Measurements from ENCODE around the gene RDH5. TPM values are rescaled to one million over a fixed set of nuclear protein-coding genes. Genes with fewer than 3 reads are reported as not detected.

The RDH5 gene
- total RNA-seq, 1 experiment from 2014 or later: 6.2 TPM

DNA sequence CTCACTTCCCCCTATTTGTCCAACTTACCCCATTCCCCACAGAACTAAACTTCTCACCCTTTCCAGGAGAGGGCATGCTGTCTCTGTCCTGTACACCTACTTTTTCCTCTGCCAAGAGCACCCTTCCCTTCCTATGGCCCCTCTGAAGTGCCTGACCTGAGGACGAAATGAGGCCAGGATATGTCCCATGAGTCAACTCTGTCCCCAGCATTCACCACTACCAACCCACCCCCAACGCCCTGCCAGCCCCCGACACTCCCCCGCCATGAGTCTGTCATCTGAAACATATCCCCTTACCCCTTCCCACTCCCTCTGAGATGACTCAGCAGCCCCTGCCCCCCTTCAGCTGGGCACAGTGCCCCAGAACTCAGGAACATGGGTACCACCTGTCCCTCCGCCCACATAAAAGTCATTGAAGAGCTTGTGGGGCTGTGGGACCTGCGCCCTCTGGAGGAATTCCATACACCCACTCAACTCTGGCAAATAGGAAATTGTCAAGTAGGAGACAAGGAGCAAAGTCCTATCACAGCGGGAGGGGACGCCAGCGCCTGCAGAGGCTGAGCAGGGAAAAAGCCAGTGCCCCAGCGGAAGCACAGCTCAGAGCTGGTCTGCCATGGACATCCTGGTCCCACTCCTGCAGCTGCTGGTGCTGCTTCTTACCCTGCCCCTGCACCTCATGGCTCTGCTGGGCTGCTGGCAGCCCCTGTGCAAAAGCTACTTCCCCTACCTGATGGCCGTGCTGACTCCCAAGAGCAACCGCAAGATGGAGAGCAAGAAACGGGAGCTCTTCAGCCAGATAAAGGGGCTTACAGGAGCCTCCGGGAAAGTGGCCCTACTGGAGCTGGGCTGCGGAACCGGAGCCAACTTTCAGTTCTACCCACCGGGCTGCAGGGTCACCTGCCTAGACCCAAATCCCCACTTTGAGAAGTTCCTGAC lies 38.8 kb upstream of the RDH5 start:
- Histone ChIP-seq H3K27me3 (ENCODE audit: insufficient read depth, low read length) (no peaks in the 10 kb centered on the region), H3K27ac (ENCODE audit: low read depth, low read length) (peak overlapping the region; percentile 77), H3K4me1 (ENCODE audit: control insufficient read depth in 1 of 2, insufficient read depth in 2 of 2, low read length in 2 of 2) (peaks cover 9 to 27% of the 10 kb centered on the region in 2 experiments), H3K9me2 (ENCODE audit: insufficient read depth) (no peaks in the 10 kb centered on the region), H3K4me2 (ENCODE audit: low read length) (peak overlapping the region; percentile 93), H3K4me3 (replicated peaks in 1 of 2; ENCODE audit: low read depth in 1 of 2, low read length in 2 of 2) (peak overlapping the region; percentile 77 to 78), H3K36me3 (ENCODE audit: control insufficient read depth in 1 of 2, insufficient read depth in 2 of 2, low read length in 2 of 2) (no peaks in the 10 kb centered on the region), H3K79me2 (ENCODE audit: insufficient read depth, low read length) (0 out of 2 replicates have a peak, but pooled peaks cover 5% of the 10 kb centered on the region), H3K9ac (ENCODE audit: low read length) (peak overlapping the region; percentile 72), H2AFZ (ENCODE audit: low read depth, low read length, poor library complexity, severe bottlenecking) (peak overlapping the region; percentile 90), H3K9me3 (ENCODE audit: control insufficient read depth in 1 of 2, insufficient read depth in 1 of 2, low read depth in 1 of 2, low read length in 2 of 2) (no peaks in the 10 kb centered on the region), H4K20me1 (ENCODE audit: insufficient read depth) (no peaks in the 10 kb centered on the region)
- intact Hi-C loops (cut with micrococcal nuclease): loop anchor here (1.0 kb wide), 4 partner anchors 35 to 56 kb away; partner anchors contain the start of gene BLOC1S1
- RAD21 ChIA-PET (ENCODE audit: low non-redundant PET in 1 of 2, low total read pairs in 2 of 2, uncharacterized antibody in 2 of 2, unreplicated experiment in 2 of 2): interaction anchor here (0.8 to 1.3 kb wide), 6 partner anchors 35 to 57 kb away, joined by 3 to 10 read pairs (median 4); no protein-coding TSS in a partner anchor
- DNase-seq (ENCODE audit: low read depth, low spot score): peak; percentile 87
- ATAC-seq: peak; percentile 87
- TSS peak; percentile 56 for BruUV-seq (replicated peaks)
- CTCF ChIA-PET: interaction anchor here (0.6 to 3.1 kb wide), 17 partner anchors 8 to 1443 kb away, joined by 3 to 21 read pairs (median 7); partner anchors contain the start of genes BLOC1S1, CD63, RAB5B and RDH5
- POLR2A ChIA-PET: interaction anchor here (0.6 to 1.4 kb wide), 6 partner anchors 12 to 622 kb away, joined by 3 to 5 read pairs (median 4); partner anchors contain the start of gene CD63
- TF ChIP-seq, protein P1, sequence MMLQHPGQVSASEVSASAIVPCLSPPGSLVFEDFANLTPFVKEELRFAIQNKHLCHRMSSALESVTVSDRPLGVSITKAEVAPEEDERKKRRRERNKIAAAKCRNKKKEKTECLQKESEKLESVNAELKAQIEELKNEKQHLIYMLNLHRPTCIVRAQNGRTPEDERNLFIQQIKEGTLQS (IDR thresholded peaks at IDR 0.05): no peak
- TF ChIP-seq, protein P2, sequence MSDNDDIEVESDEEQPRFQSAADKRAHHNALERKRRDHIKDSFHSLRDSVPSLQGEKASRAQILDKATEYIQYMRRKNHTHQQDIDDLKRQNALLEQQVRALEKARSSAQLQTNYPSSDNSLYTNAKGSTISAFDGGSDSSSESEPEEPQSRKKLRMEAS (IDR thresholded peaks at IDR 0.05): peak; percentile 50; the same call in 1 of the 2 replicates
- TF ChIP-seq POLR2AphosphoS5 (IDR thresholded peaks at IDR 0.05; ENCODE audit: low read depth, low read length) (peak; percentile 73), FOSL1 (IDR thresholded peaks at IDR 0.05; ENCODE audit: low read depth) (peak; percentile 32; the same call in 1 of the 2 replicates), ZNF274 (IDR thresholded peaks at IDR 0.05; ENCODE audit: low read depth, low read length) (no peak), JUND (IDR thresholded peaks at IDR 0.05) (no peak), RAD21 (IDR thresholded peaks at IDR 0.05; ENCODE audit: low read depth) (peak; percentile 62), ELF1 (IDR thresholded peaks at IDR 0.05; ENCODE audit: borderline replicate concordance, low read depth) (no peak), ZFX (IDR thresholded peaks at IDR 0.05) (no peak), SP1 (IDR thresholded peaks at IDR 0.05; ENCODE audit: low read depth) (peak; percentile 59), POLR2A (IDR thresholded peaks at IDR 0.05; ENCODE audit: borderline replicate concordance, extremely low read depth, insufficient read depth, insufficient read length) (peak; percentile 23), SIN3A (IDR thresholded peaks at IDR 0.05; ENCODE audit: low read depth) (peak; percentile 69), EGR1 (IDR thresholded peaks at IDR 0.05; ENCODE audit: low read depth) (peak; percentile 99), YY1 (IDR thresholded peaks at IDR 0.05; ENCODE audit: extremely low read depth, insufficient replicate concordance, low read depth, low read length) (peak; percentile 41), SRF (IDR thresholded peaks at IDR 0.05; ENCODE audit: low read depth) (no peak), EZH2 (IDR thresholded peaks at IDR 0.05) (no peak)
- TF ChIP-seq, protein P3, sequence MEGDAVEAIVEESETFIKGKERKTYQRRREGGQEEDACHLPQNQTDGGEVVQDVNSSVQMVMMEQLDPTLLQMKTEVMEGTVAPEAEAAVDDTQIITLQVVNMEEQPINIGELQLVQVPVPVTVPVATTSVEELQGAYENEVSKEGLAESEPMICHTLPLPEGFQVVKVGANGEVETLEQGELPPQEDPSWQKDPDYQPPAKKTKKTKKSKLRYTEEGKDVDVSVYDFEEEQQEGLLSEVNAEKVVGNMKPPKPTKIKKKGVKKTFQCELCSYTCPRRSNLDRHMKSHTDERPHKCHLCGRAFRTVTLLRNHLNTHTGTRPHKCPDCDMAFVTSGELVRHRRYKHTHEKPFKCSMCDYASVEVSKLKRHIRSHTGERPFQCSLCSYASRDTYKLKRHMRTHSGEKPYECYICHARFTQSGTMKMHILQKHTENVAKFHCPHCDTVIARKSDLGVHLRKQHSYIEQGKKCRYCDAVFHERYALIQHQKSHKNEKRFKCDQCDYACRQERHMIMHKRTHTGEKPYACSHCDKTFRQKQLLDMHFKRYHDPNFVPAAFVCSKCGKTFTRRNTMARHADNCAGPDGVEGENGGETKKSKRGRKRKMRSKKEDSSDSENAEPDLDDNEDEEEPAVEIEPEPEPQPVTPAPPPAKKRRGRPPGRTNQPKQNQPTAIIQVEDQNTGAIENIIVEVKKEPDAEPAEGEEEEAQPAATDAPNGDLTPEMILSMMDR (IDR thresholded peaks at IDR 0.05 in 2 of 3, conservative IDR thresholded peaks at IDR 0.05 in 1 of 3; ENCODE audit: borderline replicate concordance in 1 of 3, insufficient read depth in 1 of 3, low read depth in 2 of 3, low read length in 2 of 3): peak; percentile 59 to 74 (median 62)
- TF ChIP-seq, protein P4, sequence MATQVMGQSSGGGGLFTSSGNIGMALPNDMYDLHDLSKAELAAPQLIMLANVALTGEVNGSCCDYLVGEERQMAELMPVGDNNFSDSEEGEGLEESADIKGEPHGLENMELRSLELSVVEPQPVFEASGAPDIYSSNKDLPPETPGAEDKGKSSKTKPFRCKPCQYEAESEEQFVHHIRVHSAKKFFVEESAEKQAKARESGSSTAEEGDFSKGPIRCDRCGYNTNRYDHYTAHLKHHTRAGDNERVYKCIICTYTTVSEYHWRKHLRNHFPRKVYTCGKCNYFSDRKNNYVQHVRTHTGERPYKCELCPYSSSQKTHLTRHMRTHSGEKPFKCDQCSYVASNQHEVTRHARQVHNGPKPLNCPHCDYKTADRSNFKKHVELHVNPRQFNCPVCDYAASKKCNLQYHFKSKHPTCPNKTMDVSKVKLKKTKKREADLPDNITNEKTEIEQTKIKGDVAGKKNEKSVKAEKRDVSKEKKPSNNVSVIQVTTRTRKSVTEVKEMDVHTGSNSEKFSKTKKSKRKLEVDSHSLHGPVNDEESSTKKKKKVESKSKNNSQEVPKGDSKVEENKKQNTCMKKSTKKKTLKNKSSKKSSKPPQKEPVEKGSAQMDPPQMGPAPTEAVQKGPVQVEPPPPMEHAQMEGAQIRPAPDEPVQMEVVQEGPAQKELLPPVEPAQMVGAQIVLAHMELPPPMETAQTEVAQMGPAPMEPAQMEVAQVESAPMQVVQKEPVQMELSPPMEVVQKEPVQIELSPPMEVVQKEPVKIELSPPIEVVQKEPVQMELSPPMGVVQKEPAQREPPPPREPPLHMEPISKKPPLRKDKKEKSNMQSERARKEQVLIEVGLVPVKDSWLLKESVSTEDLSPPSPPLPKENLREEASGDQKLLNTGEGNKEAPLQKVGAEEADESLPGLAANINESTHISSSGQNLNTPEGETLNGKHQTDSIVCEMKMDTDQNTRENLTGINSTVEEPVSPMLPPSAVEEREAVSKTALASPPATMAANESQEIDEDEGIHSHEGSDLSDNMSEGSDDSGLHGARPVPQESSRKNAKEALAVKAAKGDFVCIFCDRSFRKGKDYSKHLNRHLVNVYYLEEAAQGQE (IDR thresholded peaks at IDR 0.05; ENCODE audit: low read depth): no peak
